ENCODE results near the gene CDH4.

DNA sequence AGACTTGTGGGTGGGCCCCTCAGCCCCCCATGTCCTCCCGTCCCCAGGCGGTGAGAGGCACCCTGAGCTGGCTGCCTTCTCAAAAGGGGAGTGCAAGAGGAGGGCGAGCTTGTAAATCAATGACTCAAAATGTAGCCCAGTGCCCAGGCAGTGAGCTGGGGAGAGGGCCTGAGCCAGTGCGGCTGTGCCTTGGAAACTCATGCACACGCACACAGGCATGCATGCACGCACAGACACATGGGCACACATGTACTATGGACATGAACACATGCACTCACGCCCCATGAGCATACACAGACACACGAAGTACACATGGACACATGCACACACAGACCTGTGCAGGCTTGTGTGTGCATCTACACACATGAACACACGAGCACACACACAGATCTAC lies 680.1 kb downstream of the CDH4 start:
- TF ChIP-seq POLR2A (IDR thresholded peaks at IDR 0.05): no peak
- TF ChIP-seq, protein P1, sequence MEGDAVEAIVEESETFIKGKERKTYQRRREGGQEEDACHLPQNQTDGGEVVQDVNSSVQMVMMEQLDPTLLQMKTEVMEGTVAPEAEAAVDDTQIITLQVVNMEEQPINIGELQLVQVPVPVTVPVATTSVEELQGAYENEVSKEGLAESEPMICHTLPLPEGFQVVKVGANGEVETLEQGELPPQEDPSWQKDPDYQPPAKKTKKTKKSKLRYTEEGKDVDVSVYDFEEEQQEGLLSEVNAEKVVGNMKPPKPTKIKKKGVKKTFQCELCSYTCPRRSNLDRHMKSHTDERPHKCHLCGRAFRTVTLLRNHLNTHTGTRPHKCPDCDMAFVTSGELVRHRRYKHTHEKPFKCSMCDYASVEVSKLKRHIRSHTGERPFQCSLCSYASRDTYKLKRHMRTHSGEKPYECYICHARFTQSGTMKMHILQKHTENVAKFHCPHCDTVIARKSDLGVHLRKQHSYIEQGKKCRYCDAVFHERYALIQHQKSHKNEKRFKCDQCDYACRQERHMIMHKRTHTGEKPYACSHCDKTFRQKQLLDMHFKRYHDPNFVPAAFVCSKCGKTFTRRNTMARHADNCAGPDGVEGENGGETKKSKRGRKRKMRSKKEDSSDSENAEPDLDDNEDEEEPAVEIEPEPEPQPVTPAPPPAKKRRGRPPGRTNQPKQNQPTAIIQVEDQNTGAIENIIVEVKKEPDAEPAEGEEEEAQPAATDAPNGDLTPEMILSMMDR (IDR thresholded peaks at IDR 0.05 in 8 of 11, conservative IDR thresholded peaks at IDR 0.05 in 3 of 11): no peak
